Lower lobe of right lung (tissue), 2 donors: ENCODE data around the gene RAB31. TPM values are rescaled to one million over a fixed set of nuclear protein-coding genes. Genes with fewer than 3 reads are reported as not detected.

Experiments used
- ATAC-seq, 2 donors: fragments of 200-7000 bp; cut with Tn5 transposase; one replicate each; pipeline ENCODE4 v1.9.1; 2020 to 2022; ENCODE audit warnings: mild to moderate bottlenecking in 2 of 2, moderate library complexity in 2 of 2
- DNase-seq: peaks from one replicate; pipeline ENCODE4 v3.0.0-alpha.2; 2020
- H3K27ac ChIP-seq: fragments of 200-600 bp; one replicate; pipeline ENCODE4 v1.8.0; 2022
- H3K27me3 ChIP-seq: fragments of 200-600 bp; one replicate; pipeline ENCODE4 v1.8.0; 2022; ENCODE audit warnings: low read depth
- H3K36me3 ChIP-seq: fragments of 200-600 bp; one replicate; pipeline ENCODE4 v1.8.0; 2022; ENCODE audit warnings: mild to moderate bottlenecking
- H3K4me1 ChIP-seq: fragments of 200-600 bp; one replicate; pipeline ENCODE4 v1.8.0; 2022
- H3K4me3 ChIP-seq: fragments of 200-600 bp; one replicate; pipeline ENCODE4 v1.8.0; 2022; ENCODE audit warnings: mild to moderate bottlenecking
- H3K9me3 ChIP-seq: fragments of 200-600 bp; one replicate; pipeline ENCODE4 v1.8.0; 2022
- intact Hi-C: fragments of 100-400 bp; cut with DNase I; formaldehyde crosslinking; loops from one replicate; pipeline ENCODE4 v1.11.0; 2022
- total RNA-seq: library from RNA; stranded (reverse); fragmentation: NEBNext Ultra II Directional; extraction: Animal tissue kit (Norgen Biotek cat#: 25700); gene quantifications from one replicate; pipeline ENCODE4 v1.2.1, GENCODE V29; 2021
- TF ChIP-seq, protein P1 (sequence below): fragments of 200-600 bp; IDR thresholded peaks from one replicate; pipeline ENCODE4 v1.8.0; 2022; ENCODE audit warnings: antibody characterized with exemption, mild to moderate bottlenecking
- donor health status: DM: no; HTN: yes; CAD: no; lungs with severe emphysema.

Gene RAB31
- total RNA-seq, 1 donor from 2014 or later: 110 TPM

DNA sequence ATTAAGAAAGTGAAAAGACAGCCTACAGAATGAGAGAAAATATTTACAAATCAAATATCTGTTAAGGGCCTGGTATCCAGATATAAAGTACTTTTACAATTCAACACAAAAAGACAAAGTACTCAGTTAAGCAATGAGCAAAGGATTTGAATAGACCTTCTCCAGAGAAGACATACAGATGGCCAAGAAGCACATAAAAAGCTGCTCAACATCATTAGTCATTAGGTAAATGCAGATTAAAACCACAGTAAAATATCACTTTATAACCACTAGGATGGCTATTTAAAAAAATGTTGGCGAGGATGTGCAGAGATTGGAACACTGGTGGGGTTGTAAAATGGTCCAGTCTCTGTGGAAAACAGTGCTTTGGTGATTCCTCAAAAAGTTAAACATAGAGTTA is 38.9 kb downstream of the RAB31 start:
- peaks cover 33% of the 10 kb centered on the region for H3K4me1 ChIP-seq
- no peak overlapping the region for H3K27ac ChIP-seq
- no peaks in the 10 kb centered on the region for H3K9me3 ChIP-seq
- no peak overlapping the region for H3K4me3 ChIP-seq
- H3K36me3 ChIP-seq: no peaks in the 10 kb centered on the region
- H3K27me3 ChIP-seq: no peaks in the 10 kb centered on the region
- no peak for ATAC-seq
- TF ChIP-seq, protein P1, sequence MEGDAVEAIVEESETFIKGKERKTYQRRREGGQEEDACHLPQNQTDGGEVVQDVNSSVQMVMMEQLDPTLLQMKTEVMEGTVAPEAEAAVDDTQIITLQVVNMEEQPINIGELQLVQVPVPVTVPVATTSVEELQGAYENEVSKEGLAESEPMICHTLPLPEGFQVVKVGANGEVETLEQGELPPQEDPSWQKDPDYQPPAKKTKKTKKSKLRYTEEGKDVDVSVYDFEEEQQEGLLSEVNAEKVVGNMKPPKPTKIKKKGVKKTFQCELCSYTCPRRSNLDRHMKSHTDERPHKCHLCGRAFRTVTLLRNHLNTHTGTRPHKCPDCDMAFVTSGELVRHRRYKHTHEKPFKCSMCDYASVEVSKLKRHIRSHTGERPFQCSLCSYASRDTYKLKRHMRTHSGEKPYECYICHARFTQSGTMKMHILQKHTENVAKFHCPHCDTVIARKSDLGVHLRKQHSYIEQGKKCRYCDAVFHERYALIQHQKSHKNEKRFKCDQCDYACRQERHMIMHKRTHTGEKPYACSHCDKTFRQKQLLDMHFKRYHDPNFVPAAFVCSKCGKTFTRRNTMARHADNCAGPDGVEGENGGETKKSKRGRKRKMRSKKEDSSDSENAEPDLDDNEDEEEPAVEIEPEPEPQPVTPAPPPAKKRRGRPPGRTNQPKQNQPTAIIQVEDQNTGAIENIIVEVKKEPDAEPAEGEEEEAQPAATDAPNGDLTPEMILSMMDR: no peak
- DNase-seq: no peak
- intact Hi-C loops: no loop called here

DNA sequence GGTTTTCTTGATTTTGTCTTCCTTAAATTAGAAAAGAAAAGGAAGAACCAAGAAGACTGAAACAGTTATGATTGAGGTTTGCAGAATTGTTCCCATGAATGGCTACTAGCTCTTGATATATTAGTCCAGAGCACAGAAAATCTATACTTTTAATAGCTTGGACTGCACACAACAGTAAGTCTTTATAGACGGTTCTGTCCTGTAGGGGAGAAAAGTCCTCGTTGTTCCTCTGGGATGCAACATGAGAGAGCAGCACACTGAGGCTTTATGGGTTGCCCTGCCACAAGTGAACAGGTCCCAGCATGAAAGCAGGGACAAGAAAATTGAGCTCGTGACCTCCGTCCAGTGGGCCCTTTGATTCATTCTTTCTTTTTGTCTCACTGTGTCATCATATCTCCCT is 41.5 kb downstream of the RAB31 start:
- intact Hi-C loops: no loop called here
- H3K27ac ChIP-seq: no peak overlapping the region
- no peaks in the 10 kb centered on the region for H3K9me3 ChIP-seq
- no peaks in the 10 kb centered on the region for H3K27me3 ChIP-seq
- ATAC-seq (no peak), DNase-seq (no peak)
- H3K4me1 ChIP-seq: peaks cover 13% of the 10 kb centered on the region
- H3K36me3 ChIP-seq: no peaks in the 10 kb centered on the region
- TF ChIP-seq, protein P1: no peak
- no peak overlapping the region for H3K4me3 ChIP-seq

DNA sequence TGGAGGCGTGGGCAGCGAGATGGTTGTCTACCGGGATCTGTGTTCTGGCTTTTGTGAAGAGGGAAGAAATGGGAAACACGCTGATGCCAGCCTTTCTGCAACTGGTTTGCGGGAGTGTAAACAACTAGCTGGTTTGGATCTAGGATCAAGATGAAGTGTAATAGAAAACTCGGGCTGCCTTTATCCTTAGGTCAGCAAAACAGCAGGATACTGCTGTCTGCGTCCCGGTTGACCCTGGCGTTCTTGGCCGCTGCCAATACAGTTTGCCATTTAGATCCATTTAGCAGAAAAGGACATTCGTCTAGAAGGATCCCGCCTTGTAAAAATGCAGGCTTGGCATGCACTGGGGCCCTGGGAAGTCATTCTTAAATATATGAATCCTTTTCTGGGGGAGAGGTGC is 42.0 kb downstream of the RAB31 start:
- H3K4me3 ChIP-seq: no peak overlapping the region
- H3K4me1 ChIP-seq: peaks cover 13% of the 10 kb centered on the region
- H3K27ac ChIP-seq: no peak overlapping the region
- H3K27me3 ChIP-seq: no peaks in the 10 kb centered on the region
- H3K9me3 ChIP-seq: no peaks in the 10 kb centered on the region
- no peak for DNase-seq
- intact Hi-C loops: no loop called here
- no peaks in the 10 kb centered on the region for H3K36me3 ChIP-seq
- TF ChIP-seq, protein P1: no peak
- no peak for ATAC-seq

DNA sequence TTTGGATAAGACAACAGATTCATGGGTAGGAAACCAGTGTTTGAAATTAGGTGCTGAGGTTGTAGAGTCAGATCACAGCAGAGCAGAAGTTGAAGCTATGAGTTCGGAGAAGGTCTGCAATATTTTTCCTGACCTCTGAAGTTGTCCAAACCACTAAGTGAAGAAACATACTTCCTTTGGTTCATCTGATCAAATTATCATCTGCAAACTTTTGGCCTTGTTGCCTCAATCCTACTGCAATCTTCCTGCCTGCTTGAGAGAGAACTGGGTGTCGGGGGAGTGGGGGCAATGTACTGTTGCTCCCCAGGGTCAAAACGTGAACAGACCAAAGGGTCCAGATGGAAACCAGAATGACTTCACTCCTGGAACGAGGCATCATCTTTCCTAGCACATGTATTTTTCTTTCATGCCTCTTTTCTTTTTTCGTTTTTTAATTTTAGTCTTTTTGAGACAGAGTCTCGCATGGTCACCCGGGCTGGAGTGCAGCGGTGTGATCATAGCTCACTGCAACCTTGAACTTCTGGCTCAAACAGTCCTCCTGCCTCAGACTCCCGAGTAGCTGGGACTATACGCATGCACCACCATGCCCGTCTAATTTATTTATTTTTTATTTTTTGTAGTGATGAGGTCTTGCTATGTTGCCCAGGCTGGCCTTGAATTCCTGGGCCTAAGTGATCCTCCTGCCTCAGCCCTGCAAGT is 42.7 kb downstream of the RAB31 start:
- ATAC-seq: peak; percentile 14 to 31
- no peak for DNase-seq
- Histone ChIP-seq H3K27ac (no peak overlapping the region), H3K36me3 (no peaks in the 10 kb centered on the region), H3K4me1 (peaks cover 19% of the 10 kb centered on the region), H3K9me3 (no peaks in the 10 kb centered on the region), H3K4me3 (no peak overlapping the region), H3K27me3 (no peaks in the 10 kb centered on the region)
- TF ChIP-seq, protein P1: no peak
- intact Hi-C loops: no loop called here

DNA sequence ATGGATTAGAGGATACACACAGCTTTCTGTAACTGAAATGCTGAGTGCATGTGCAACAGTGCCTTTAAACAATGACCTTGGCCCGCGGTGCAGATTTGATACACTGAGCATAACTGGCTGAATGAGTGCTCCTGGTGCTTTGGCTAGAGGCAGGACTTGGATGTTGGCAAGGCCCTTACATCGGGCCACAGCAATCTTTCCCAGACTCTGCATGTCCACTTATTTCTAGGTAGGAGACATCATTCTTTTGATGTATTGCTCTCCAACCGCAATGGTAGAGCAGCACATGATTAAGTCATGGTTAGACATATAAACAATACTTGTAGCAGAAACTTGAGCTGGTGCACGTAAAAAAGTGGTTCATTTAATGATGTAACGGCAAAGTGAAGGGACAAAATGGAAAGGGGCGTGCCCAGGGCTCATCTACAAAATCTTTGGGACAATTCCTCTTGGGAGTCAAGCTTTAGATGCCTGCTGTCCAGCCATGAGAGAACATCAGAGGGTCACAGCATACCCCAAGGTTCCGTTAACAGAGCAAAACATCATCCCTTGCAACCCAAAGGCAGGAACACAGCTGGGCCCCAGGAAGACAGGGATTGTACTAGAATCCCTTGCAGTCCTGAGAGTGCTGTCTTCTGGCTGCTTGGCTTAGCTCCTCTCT is 43.4 kb downstream of the RAB31 start:
- Histone ChIP-seq H3K4me3 (no peak overlapping the region), H3K27ac (no peak overlapping the region), H3K27me3 (no peaks in the 10 kb centered on the region), H3K36me3 (no peaks in the 10 kb centered on the region), H3K4me1 (peaks cover 24% of the 10 kb centered on the region), H3K9me3 (no peaks in the 10 kb centered on the region)
- TF ChIP-seq, protein P1: no peak
- intact Hi-C loops: no loop called here
- ATAC-seq (no peak), DNase-seq (no peak)
